ENCODE data around the gene OMP.

Gene OMP

GRCh38 chr11:77139201-77139600, 36.6 kb downstream of the OMP start:
- Histone ChIP-seq H3K4me1 (no peaks in the 10 kb centered on the region), H3K36me3 (ENCODE audit: control insufficient read depth, insufficient read depth, low read length) (no peaks in the 10 kb centered on the region), H3K9me3 (ENCODE audit: control insufficient read depth, low read length) (no peaks in the 10 kb centered on the region), H3K4me2 (ENCODE audit: low read length) (no peak overlapping the region), H3K9ac (no peak overlapping the region), H3K4me3 (ENCODE audit: low read depth, low read length) (no peak overlapping the region), H2AFZ (no peak overlapping the region), H3K27ac (no peak overlapping the region), H3K27me3 (ENCODE audit: control insufficient read depth, insufficient read depth, low read length) (no peaks in the 10 kb centered on the region), H3K79me2 (no peaks in the 10 kb centered on the region)
- TF ChIP-seq CTCF (IDR thresholded peaks at IDR 0.05): no peak

- Histone ChIP-seq H3K36me3 (ENCODE audit: control insufficient read depth, insufficient read depth, low read length) (no peaks in the 10 kb centered on the region), H3K9ac (no peak overlapping the region), H3K27ac (no peak overlapping the region), H3K4me2 (ENCODE audit: low read length) (no peak overlapping the region), H3K79me2 (no peaks in the 10 kb centered on the region), H3K9me3 (ENCODE audit: control insufficient read depth, low read length) (no peaks in the 10 kb centered on the region), H2AFZ (no peak overlapping the region), H3K27me3 (ENCODE audit: control insufficient read depth, insufficient read depth, low read length) (no peaks in the 10 kb centered on the region), H3K4me1 (no peaks in the 10 kb centered on the region), H3K4me3 (ENCODE audit: low read depth, low read length) (no peak overlapping the region)
- no peak for TF ChIP-seq CTCF (IDR thresholded peaks at IDR 0.05)
These were observed 37.7 kb downstream of the OMP start for GRCh38 chr11:77140231-77140851.

GRCh38 chr11:77141034-77141433, 38.4 kb downstream of the OMP start:
- Histone ChIP-seq H3K9ac (no peak overlapping the region), H3K4me2 (ENCODE audit: low read length) (no peak overlapping the region), H3K27ac (no peak overlapping the region), H3K9me3 (ENCODE audit: control insufficient read depth, low read length) (no peaks in the 10 kb centered on the region), H3K4me1 (no peaks in the 10 kb centered on the region), H3K27me3 (ENCODE audit: control insufficient read depth, insufficient read depth, low read length) (no peaks in the 10 kb centered on the region), H3K36me3 (ENCODE audit: control insufficient read depth, insufficient read depth, low read length) (no peaks in the 10 kb centered on the region), H2AFZ (no peak overlapping the region), H3K79me2 (no peaks in the 10 kb centered on the region), H3K4me3 (ENCODE audit: low read depth, low read length) (no peak overlapping the region)
- TF ChIP-seq CTCF (IDR thresholded peaks at IDR 0.05): no peak

- no peak overlapping the region for H3K4me3 ChIP-seq (ENCODE audit: low read depth, low read length)
- H3K4me1 ChIP-seq: no peaks in the 10 kb centered on the region
- H3K9ac ChIP-seq: no peak overlapping the region
- no peak for TF ChIP-seq CTCF (IDR thresholded peaks at IDR 0.05)
- H3K27ac ChIP-seq: no peak overlapping the region
- H3K4me2 ChIP-seq (ENCODE audit: low read length): no peak overlapping the region
- H3K79me2 ChIP-seq: no peaks in the 10 kb centered on the region
- H3K36me3 ChIP-seq (ENCODE audit: control insufficient read depth, insufficient read depth, low read length): no peaks in the 10 kb centered on the region
- no peaks in the 10 kb centered on the region for H3K9me3 ChIP-seq (ENCODE audit: control insufficient read depth, low read length)
- no peaks in the 10 kb centered on the region for H3K27me3 ChIP-seq (ENCODE audit: control insufficient read depth, insufficient read depth, low read length)
- no peak overlapping the region for H2AFZ ChIP-seq
These were observed 38.8 kb downstream of the OMP start for GRCh38 chr11:77141475-77141874.

Data from parathyroid adenoma (tissue), 2 donors.